NCI-H2196 treated with DMSO at 0.1 percent for 48 hours (cell line): ENCODE measurements around the gene HBG2.
"Not testable (repeated sequence)": the region's sequence is repeated elsewhere in the genome, so short reads cannot be mapped to it uniquely, and the experiment has no call there.

Experiments
- DNase-seq: peaks from one replicate; lab custom pipeline; 2025; ENCODE audit not compliant: unreplicated experiment; lab: John Stamatoyannopoulos, UW

Gene HBG2

GRCh38 chr11:5282628-5283027, 28.0 kb upstream of the HBG2 start:
- DNase-seq: no peak

- DNase-seq: no peak
Measured at GRCh38 chr11:5281596-5281995, 27.0 kb upstream of the HBG2 start.

GRCh38 chr11:5280582-5281102, 26.1 kb upstream of the HBG2 start:
- no peak for DNase-seq

- no peak for DNase-seq
Measured at GRCh38 chr11:5279471-5280090, 25.0 kb upstream of the HBG2 start.

- no peak for DNase-seq
Measured at GRCh38 chr11:5277807-5278382, 23.3 kb upstream of the HBG2 start.

GRCh38 chr11:5276697-5277096, 22.1 kb upstream of the HBG2 start:
- DNase-seq: no peak

- DNase-seq: no peak
Measured at GRCh38 chr11:5275369-5276110, 21.0 kb upstream of the HBG2 start.

- DNase-seq: no peak
Measured at GRCh38 chr11:5274395-5274794, 19.8 kb upstream of the HBG2 start.

- no peak for DNase-seq
Measured at GRCh38 chr11:5272395-5273017, 17.9 kb upstream of the HBG2 start.

- no peak for DNase-seq
Measured at GRCh38 chr11:5269715-5270147, 15.2 kb upstream of the HBG2 start, which contains the start of gene HBE1. Gene HBE1, minus strand, starts transcription at chr11:5269945. Its CDS starts 55 bp downstream, at chr11:5269890.

GRCh38 chr11:5267033-5267563, 12.5 kb upstream of the HBG2 start:
- DNase-seq: no peak

GRCh38 chr11:5266609-5267008, 12.0 kb upstream of the HBG2 start:
- DNase-seq: no peak

- DNase-seq: no peak
Measured at GRCh38 chr11:5265832-5266231, 11.3 kb upstream of the HBG2 start.

GRCh38 chr11:5258543-5259262, 4.1 kb upstream of the HBG2 start:
- no peak for DNase-seq

- DNase-seq: no peak
Measured at GRCh38 chr11:5257296-5257695, 2.7 kb upstream of the HBG2 start.

- DNase-seq: not testable (repeated sequence)
Measured at GRCh38 chr11:5254023-5254422, 558 bp downstream of the HBG2 start.

GRCh38 chr11:5253440-5253839, 1.1 kb downstream of the HBG2 start:
- not testable (repeated sequence) for DNase-seq

- DNase-seq: no peak
Measured at GRCh38 chr11:5252919-5253265, 1.7 kb downstream of the HBG2 start.

- no peak for DNase-seq
Measured at GRCh38 chr11:5252192-5252918, 2.2 kb downstream of the HBG2 start.

- DNase-seq: no peak
Measured at GRCh38 chr11:5251746-5252145, 2.8 kb downstream of the HBG2 start.
